PC-3 (cell line): ENCODE data around the gene ERICH3.

Experiments used
- CTCF ChIP-seq: fragments of 300-600 bp; sonication (generic); conservative IDR thresholded peaks from 2 replicates; pipeline ENCODE4 v1.5.1; 2017; ENCODE audit warnings: antibody characterized with exemption, low read depth, mild to moderate bottlenecking, low read length
- EZH2 ChIP-seq: fragments of 300-600 bp; sonication (generic); IDR thresholded peaks from one replicate; pipeline ENCODE4 v1.6.1; 2017; ENCODE audit warnings: antibody characterized with exemption, mild to moderate bottlenecking, low read length; ENCODE audit not compliant: unreplicated experiment

- TF ChIP-seq CTCF: no peak
- no peak for TF ChIP-seq EZH2
Observed at GRCh38 chr1:74610961-74611360, 62.6 kb downstream of the ERICH3 start.
